HEK293 (cell line): ENCODE data around the gene KIF21A.

ENCODE experiments used
- CTCF ChIA-PET: fragments of 350-600 bp; formaldehyde crosslinking; extraction: SDS; loops from one replicate; lab custom pipeline; 2021; ENCODE audit warnings: antibody characterized with exemption; lab: Yijun Ruan, JAX
- POLR2A ChIA-PET: fragments of 300-600 bp; formaldehyde crosslinking; extraction: SDS; loops from one replicate; lab custom pipeline; 2020; ENCODE audit warnings: antibody characterized with exemption, inconsistent platforms; lab: Yijun Ruan, JAX
- H3K27ac ChIP-seq: fragments of 200-500 bp; sonication (Bioruptor generic); 2 replicates; pipeline ENCODE4 v1.5.1; 2014; ENCODE audit warnings: low read depth, low read length, control low read depth, inconsistent platforms; ENCODE audit errors: extremely low read depth
- H3K36me3 ChIP-seq, 2 experiments: fragments of 200-500 bp in 1 of 2; sonication (Bioruptor generic) in 1 of 2; 1 replicate in 1 of 2; 2 replicates in 1 of 2; pipeline ENCODE4 v1.5.1; 2014 to 2017; ENCODE audit warnings: inconsistent platforms in 2 of 2, low read length in 2 of 2; ENCODE audit not compliant: control insufficient read depth in 2 of 2, insufficient read depth in 1 of 2
- H3K4me1 ChIP-seq: fragments of 200-500 bp; sonication (Bioruptor generic); 2 replicates; pipeline ENCODE4 v1.5.1; 2014; ENCODE audit warnings: mild to moderate bottlenecking, low read length, inconsistent platforms; ENCODE audit not compliant: control insufficient read depth, insufficient read depth
- H3K4me3 ChIP-seq: 2 replicates; pipeline ENCODE4 v1.5.1; 2011; ENCODE audit warnings: low read depth, mild to moderate bottlenecking, control low read depth, low read length, moderate library complexity
- H3K9me3 ChIP-seq: fragments of 200-500 bp; sonication (Bioruptor generic); 2 replicates; pipeline ENCODE4 v1.5.1; 2014; ENCODE audit warnings: low read depth, low read length, inconsistent platforms; ENCODE audit not compliant: control insufficient read depth, insufficient read depth
- BCL11A ChIP-seq: fragments of 450-650 bp; formaldehyde crosslinking; IDR thresholded peaks from 2 replicates; pipeline ENCODE4 v1.5.1; 2016; ENCODE audit warnings: low read depth, missing biosample characterization, missing genetic modification characterization
- HOXC10 ChIP-seq: sonication (generic); formaldehyde crosslinking; IDR thresholded peaks from 2 replicates; pipeline ENCODE4 v1.8.1; 2023; ENCODE audit warnings: mild to moderate bottlenecking, missing genetic modification reagents
- YY1 ChIP-seq: fragments of 450-650 bp; formaldehyde crosslinking; IDR thresholded peaks from 2 replicates; pipeline ENCODE4 v1.5.1; 2018; ENCODE audit warnings: missing biosample characterization, missing genetic modification characterization
- ZFP3 ChIP-seq: fragments of 450-650 bp; formaldehyde crosslinking; IDR thresholded peaks from 2 replicates; pipeline ENCODE4 v1.5.1; 2016; ENCODE audit warnings: low read depth, missing biosample characterization, missing genetic modification characterization
- ZNF155 ChIP-seq: fragments of 450-650 bp; formaldehyde crosslinking; IDR thresholded peaks from 2 replicates; pipeline ENCODE4 v1.5.1; 2016; ENCODE audit warnings: missing biosample characterization, missing genetic modification characterization
- ZNF214 ChIP-seq: fragments of 450-650 bp; formaldehyde crosslinking; IDR thresholded peaks from 2 replicates; pipeline ENCODE4 v1.5.1; 2017; ENCODE audit warnings: missing biosample characterization, mild to moderate bottlenecking, missing genetic modification characterization, borderline replicate concordance
- ZNF23 ChIP-seq: fragments of 450-650 bp; formaldehyde crosslinking; IDR thresholded peaks from 2 replicates; pipeline ENCODE4 v1.5.1; 2016; ENCODE audit warnings: missing biosample characterization, missing genetic modification characterization, borderline replicate concordance
- ZNF274 ChIP-seq, 2 experiments: fragments of 200-500 bp in 1 of 2; fragments of 450-650 bp in 1 of 2; sonication (Bioruptor generic) in 1 of 2; formaldehyde crosslinking in 1 of 2; IDR thresholded peaks; 2 replicates each; pipeline versions ENCODE4 v1.5.1 to v1.6.1; 2014 to 2016; ENCODE audit warnings: borderline replicate concordance in 1 of 2, inconsistent platforms in 1 of 2, low read length in 1 of 2, missing biosample characterization in 1 of 2, missing genetic modification characterization in 1 of 2
- ZNF624 ChIP-seq: fragments of 450-650 bp; formaldehyde crosslinking; IDR thresholded peaks from 2 replicates; pipeline ENCODE4 v1.5.1; 2017; ENCODE audit warnings: missing biosample characterization, missing genetic modification characterization
- ZNF654 ChIP-seq: fragments of 450-650 bp; formaldehyde crosslinking; IDR thresholded peaks from 2 replicates; pipeline ENCODE4 v1.5.1; 2016; ENCODE audit warnings: low read depth, missing biosample characterization, missing genetic modification characterization
- ZNF707 ChIP-seq: fragments of 450-650 bp; formaldehyde crosslinking; IDR thresholded peaks from 2 replicates; pipeline ENCODE4 v1.5.1; 2016; ENCODE audit warnings: missing biosample characterization, missing genetic modification characterization
- ZNF776 ChIP-seq: fragments of 450-650 bp; formaldehyde crosslinking; IDR thresholded peaks from 2 replicates; pipeline ENCODE4 v1.5.0; 2017; ENCODE audit warnings: missing biosample characterization, missing genetic modification characterization, borderline replicate concordance
- ZSCAN23 ChIP-seq: fragments of 450-650 bp; formaldehyde crosslinking; IDR thresholded peaks from 2 replicates; pipeline ENCODE4 v1.5.1; 2016; ENCODE audit warnings: missing biosample characterization, missing genetic modification characterization
- ZSCAN30 ChIP-seq: fragments of 450-650 bp; IDR thresholded peaks from 2 replicates; pipeline ENCODE4 v1.5.1; 2018; ENCODE audit warnings: missing biosample characterization, mild to moderate bottlenecking, missing genetic modification characterization, moderate library complexity
- TF ChIP-seq, protein P1 (sequence below): fragments of 450-650 bp; formaldehyde crosslinking; IDR thresholded peaks from 2 replicates; pipeline ENCODE4 v1.5.1; 2016; ENCODE audit warnings: missing biosample characterization, missing genetic modification characterization
- TF ChIP-seq, protein P2 (sequence below): fragments of 450-650 bp; formaldehyde crosslinking; conservative IDR thresholded peaks from 2 replicates; pipeline ENCODE4 v1.5.1; 2016; ENCODE audit warnings: low read depth, missing biosample characterization, missing genetic modification characterization
- TF ChIP-seq, protein P3 (sequence below): fragments of 450-650 bp; formaldehyde crosslinking; IDR thresholded peaks from 2 replicates; pipeline ENCODE4 v1.5.1; 2016; ENCODE audit warnings: missing biosample characterization, missing genetic modification characterization, low read depth
- TF ChIP-seq, protein P4 (sequence below): fragments of 450-650 bp; formaldehyde crosslinking; IDR thresholded peaks from 2 replicates; pipeline ENCODE4 v1.5.1; 2016; ENCODE audit warnings: missing biosample characterization, missing genetic modification characterization

KIF21A gene

DNA sequence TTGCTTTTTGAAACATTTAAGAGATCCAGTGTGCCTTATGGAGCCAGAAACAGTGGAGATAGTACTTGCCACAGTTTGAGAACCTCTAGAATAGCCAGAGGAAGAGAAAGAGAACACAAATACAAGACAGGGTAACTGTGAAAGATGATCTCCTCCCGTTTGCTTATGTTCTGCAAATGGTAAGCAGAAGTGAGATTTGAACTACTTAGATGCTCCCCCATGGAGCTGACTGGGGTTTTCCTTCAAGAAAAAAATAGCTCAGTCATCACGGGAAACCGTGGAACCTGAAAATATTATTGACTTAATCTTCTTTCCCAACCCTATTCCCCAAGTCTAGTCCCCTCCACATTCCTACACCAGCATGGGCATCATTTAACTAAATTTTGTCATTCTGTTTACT lies 87.1 kb downstream of the KIF21A start:
- H3K9me3 ChIP-seq: no peaks in the 10 kb centered on the region
- CTCF ChIA-PET: no interaction called here
- no peak for TF ChIP-seq YY1 (tag by site-specific recombination)
- no peak for TF ChIP-seq ZNF155 (tag by site-specific recombination)
- TF ChIP-seq, protein P1, sequence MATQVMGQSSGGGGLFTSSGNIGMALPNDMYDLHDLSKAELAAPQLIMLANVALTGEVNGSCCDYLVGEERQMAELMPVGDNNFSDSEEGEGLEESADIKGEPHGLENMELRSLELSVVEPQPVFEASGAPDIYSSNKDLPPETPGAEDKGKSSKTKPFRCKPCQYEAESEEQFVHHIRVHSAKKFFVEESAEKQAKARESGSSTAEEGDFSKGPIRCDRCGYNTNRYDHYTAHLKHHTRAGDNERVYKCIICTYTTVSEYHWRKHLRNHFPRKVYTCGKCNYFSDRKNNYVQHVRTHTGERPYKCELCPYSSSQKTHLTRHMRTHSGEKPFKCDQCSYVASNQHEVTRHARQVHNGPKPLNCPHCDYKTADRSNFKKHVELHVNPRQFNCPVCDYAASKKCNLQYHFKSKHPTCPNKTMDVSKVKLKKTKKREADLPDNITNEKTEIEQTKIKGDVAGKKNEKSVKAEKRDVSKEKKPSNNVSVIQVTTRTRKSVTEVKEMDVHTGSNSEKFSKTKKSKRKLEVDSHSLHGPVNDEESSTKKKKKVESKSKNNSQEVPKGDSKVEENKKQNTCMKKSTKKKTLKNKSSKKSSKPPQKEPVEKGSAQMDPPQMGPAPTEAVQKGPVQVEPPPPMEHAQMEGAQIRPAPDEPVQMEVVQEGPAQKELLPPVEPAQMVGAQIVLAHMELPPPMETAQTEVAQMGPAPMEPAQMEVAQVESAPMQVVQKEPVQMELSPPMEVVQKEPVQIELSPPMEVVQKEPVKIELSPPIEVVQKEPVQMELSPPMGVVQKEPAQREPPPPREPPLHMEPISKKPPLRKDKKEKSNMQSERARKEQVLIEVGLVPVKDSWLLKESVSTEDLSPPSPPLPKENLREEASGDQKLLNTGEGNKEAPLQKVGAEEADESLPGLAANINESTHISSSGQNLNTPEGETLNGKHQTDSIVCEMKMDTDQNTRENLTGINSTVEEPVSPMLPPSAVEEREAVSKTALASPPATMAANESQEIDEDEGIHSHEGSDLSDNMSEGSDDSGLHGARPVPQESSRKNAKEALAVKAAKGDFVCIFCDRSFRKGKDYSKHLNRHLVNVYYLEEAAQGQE (tag by site-specific recombination): no peak
- TF ChIP-seq ZNF214 (tag by site-specific recombination): no peak
- TF ChIP-seq BCL11A (tag by site-specific recombination): no peak

DNA sequence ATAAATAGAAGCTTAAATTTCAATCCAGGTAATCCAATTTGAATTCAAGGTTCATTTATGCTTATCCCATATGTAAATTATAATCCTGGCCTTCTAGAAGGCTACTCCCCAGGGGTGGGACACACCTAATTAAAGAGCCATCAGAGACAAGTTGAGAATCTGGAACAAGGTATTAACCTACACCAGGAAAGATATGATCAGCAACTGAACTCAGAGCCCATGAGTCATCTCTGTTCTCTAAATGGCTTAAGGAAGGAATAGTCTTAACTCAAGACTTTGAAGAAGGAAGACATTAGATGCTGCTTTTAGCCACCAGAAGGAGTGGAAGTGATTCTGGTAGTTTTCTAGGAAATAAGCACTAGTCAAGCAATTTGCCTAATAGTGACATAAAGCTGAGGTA lies 88.0 kb downstream of the KIF21A start:
- H3K36me3 ChIP-seq: peaks cover 0 to 28% of the 10 kb centered on the region in 2 experiments; a peak in 1 of 3 replicates
- H3K27ac ChIP-seq: no peak overlapping the region
- no peaks in the 10 kb centered on the region for H3K9me3 ChIP-seq

More for the DNA sequence above, 87.1 kb downstream of the KIF21A start:
- POLR2A ChIA-PET: no interaction called here
- H3K36me3 ChIP-seq: peaks cover 0 to 23% of the 10 kb centered on the region in 2 experiments; a peak in 1 of 3 replicates
- H3K27ac ChIP-seq: no peak overlapping the region
- H3K4me1 ChIP-seq: no peaks in the 10 kb centered on the region
- no peak overlapping the region for H3K4me3 ChIP-seq

More for the DNA sequence above, 88.0 kb downstream of the KIF21A start:
- POLR2A ChIA-PET: no interaction called here
- CTCF ChIA-PET: interaction anchor here (0.6 to 0.7 kb wide), 2 partner anchors 17 to 1014 kb away, joined by 3 to 5 read pairs; no protein-coding TSS in a partner anchor
- Histone ChIP-seq H3K4me1 (no peaks in the 10 kb centered on the region), H3K4me3 (no peak overlapping the region)
- TF ChIP-seq ZNF23 (tag by site-specific recombination): no peak
- TF ChIP-seq ZSCAN23 (tag by site-specific recombination): no peak
- TF ChIP-seq ZNF274 (IDR thresholded peaks at IDR 0.05; ENCODE audit: low read length): no peak
- TF ChIP-seq ZNF274 (tag by site-specific recombination; IDR thresholded peaks at IDR 0.05; ENCODE audit: borderline replicate concordance): no peak
- TF ChIP-seq ZNF707: no peak
- TF ChIP-seq, protein P2, sequence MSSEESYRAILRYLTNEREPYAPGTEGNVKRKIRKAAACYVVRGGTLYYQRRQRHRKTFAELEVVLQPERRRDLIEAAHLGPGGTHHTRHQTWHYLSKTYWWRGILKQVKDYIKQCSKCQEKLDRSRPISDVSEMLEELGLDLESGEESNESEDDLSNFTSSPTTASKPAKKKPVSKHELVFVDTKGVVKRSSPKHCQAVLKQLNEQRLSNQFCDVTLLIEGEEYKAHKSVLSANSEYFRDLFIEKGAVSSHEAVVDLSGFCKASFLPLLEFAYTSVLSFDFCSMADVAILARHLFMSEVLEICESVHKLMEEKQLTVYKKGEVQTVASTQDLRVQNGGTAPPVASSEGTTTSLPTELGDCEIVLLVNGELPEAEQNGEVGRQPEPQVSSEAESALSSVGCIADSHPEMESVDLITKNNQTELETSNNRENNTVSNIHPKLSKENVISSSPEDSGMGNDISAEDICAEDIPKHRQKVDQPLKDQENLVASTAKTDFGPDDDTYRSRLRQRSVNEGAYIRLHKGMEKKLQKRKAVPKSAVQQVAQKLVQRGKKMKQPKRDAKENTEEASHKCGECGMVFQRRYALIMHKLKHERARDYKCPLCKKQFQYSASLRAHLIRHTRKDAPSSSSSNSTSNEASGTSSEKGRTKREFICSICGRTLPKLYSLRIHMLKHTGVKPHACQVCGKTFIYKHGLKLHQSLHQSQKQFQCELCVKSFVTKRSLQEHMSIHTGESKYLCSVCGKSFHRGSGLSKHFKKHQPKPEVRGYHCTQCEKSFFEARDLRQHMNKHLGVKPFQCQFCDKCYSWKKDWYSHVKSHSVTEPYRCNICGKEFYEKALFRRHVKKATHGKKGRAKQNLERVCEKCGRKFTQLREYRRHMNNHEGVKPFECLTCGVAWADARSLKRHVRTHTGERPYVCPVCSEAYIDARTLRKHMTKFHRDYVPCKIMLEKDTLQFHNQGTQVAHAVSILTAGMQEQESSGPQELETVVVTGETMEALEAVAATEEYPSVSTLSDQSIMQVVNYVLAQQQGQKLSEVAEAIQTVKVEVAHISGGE (tag by site-specific recombination): no peak
- TF ChIP-seq ZNF654: no peak
- TF ChIP-seq, protein P3, sequence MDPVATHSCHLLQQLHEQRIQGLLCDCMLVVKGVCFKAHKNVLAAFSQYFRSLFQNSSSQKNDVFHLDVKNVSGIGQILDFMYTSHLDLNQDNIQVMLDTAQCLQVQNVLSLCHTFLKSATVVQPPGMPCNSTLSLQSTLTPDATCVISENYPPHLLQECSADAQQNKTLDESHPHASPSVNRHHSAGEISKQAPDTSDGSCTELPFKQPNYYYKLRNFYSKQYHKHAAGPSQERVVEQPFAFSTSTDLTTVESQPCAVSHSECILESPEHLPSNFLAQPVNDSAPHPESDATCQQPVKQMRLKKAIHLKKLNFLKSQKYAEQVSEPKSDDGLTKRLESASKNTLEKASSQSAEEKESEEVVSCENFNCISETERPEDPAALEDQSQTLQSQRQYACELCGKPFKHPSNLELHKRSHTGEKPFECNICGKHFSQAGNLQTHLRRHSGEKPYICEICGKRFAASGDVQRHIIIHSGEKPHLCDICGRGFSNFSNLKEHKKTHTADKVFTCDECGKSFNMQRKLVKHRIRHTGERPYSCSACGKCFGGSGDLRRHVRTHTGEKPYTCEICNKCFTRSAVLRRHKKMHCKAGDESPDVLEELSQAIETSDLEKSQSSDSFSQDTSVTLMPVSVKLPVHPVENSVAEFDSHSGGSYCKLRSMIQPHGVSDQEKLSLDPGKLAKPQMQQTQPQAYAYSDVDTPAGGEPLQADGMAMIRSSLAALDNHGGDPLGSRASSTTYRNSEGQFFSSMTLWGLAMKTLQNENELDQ (tag by site-specific recombination): no peak
- no peak for TF ChIP-seq ZNF776
- TF ChIP-seq HOXC10 (CRISPR knock-in tag): no peak
- TF ChIP-seq, protein P4, sequence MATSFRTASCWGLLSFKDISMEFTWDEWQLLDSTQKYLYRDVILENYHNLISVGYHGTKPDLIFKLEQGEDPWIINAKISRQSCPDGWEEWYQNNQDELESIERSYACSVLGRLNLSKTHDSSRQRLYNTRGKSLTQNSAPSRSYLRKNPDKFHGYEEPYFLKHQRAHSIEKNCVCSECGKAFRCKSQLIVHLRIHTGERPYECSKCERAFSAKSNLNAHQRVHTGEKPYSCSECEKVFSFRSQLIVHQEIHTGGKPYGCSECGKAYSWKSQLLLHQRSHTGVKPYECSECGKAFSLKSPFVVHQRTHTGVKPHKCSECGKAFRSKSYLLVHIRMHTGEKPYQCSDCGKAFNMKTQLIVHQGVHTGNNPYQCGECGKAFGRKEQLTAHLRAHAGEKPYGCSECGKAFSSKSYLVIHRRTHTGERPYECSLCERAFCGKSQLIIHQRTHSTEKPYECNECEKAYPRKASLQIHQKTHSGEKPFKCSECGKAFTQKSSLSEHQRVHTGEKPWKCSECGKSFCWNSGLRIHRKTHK (tag by site-specific recombination): no peak
- no peak for TF ChIP-seq ZFP3
- TF ChIP-seq ZSCAN30 (tag by site-specific recombination): no peak
- no peak for TF ChIP-seq ZNF624 (tag by site-specific recombination)
